HL-60 (cell line): ENCODE data around the gene HNRNPA0.

ENCODE experiments used
- CTCF ChIP-seq: IDR thresholded peaks from one replicate; pipeline ENCODE4 v1.5.1; 2011; ENCODE audit warnings: low read length, control low read depth, inconsistent platforms; ENCODE audit not compliant: insufficient read depth
- GABPA ChIP-seq: IDR thresholded peaks from 2 replicates; pipeline ENCODE4 v1.6.1; 2012; ENCODE audit warnings: low read depth
- POLR2AphosphoS5 ChIP-seq: IDR thresholded peaks from 2 replicates; pipeline ENCODE4 v1.6.1; 2012; ENCODE audit warnings: low read depth
- REST ChIP-seq: IDR thresholded peaks from 2 replicates; pipeline ENCODE4 v1.6.1; 2012; ENCODE audit warnings: low read depth; ENCODE audit not compliant: insufficient replicate concordance
- SPI1 ChIP-seq: IDR thresholded peaks from 2 replicates; pipeline ENCODE4 v1.6.1; 2012; ENCODE audit warnings: low read depth, mild to moderate bottlenecking, borderline replicate concordance

GRCh38 chr5:137712139-137712667 is 42.0 kb downstream of the HNRNPA0 start:
- no peak for TF ChIP-seq CTCF
- no peak for TF ChIP-seq POLR2AphosphoS5
- no peak for TF ChIP-seq GABPA
- TF ChIP-seq REST = no peak
- TF ChIP-seq SPI1 = no peak
